Smooth muscle cell (in vitro differentiated cells): ENCODE measurements around the gene DKC1. TPM values are rescaled to one million over a fixed set of nuclear protein-coding genes. Genes with fewer than 3 reads are reported as not detected.

Experiments used
- DNase-seq: peaks from one replicate; lab custom pipeline; 2025; ENCODE audit not compliant: unreplicated experiment; lab: John Stamatoyannopoulos, UW
- H2AFZ ChIP-seq: fragments of 200-600 bp; sonication (generic); 2 replicates; pipeline ENCODE4 v1.6.0; 2016; ENCODE audit warnings: antibody characterized with exemption, low read depth, mild to moderate bottlenecking
- H3F3A ChIP-seq: fragments of 200-600 bp; sonication (generic); 2 replicates; pipeline ENCODE4 v1.6.0; 2017; ENCODE audit warnings: antibody characterized with exemption, low read depth
- H3K27ac ChIP-seq: fragments of 200-600 bp; sonication (generic); 2 replicates; pipeline ENCODE4 v1.5.1; 2016; ENCODE audit warnings: low read depth, mild to moderate bottlenecking
- H3K27me3 ChIP-seq: fragments of 200-600 bp; sonication (generic); 2 replicates; pipeline ENCODE4 v1.6.1; 2016; ENCODE audit warnings: low read depth, mild to moderate bottlenecking
- H3K36me3 ChIP-seq: fragments of 200-600 bp; sonication (generic); 2 replicates; pipeline ENCODE4 v1.5.1; 2016; ENCODE audit warnings: low read depth
- H3K4me1 ChIP-seq: fragments of 200-600 bp; sonication (generic); 2 replicates; pipeline ENCODE4 v1.5.1; 2016; ENCODE audit warnings: low read depth
- H3K4me2 ChIP-seq: fragments of 200-600 bp; sonication (generic); 2 replicates; pipeline ENCODE4 v1.6.0; 2016; ENCODE audit warnings: mild to moderate bottlenecking
- H3K4me3 ChIP-seq: fragments of 200-600 bp; sonication (generic); 2 replicates; pipeline ENCODE4 v1.5.1; 2016; ENCODE audit warnings: mild to moderate bottlenecking
- H3K79me2 ChIP-seq: fragments of 200-600 bp; sonication (generic); 2 replicates; pipeline ENCODE4 v1.6.0; 2016; ENCODE audit warnings: low read depth, mild to moderate bottlenecking
- H3K9ac ChIP-seq: fragments of 200-600 bp; sonication (generic); 2 replicates; pipeline ENCODE4 v1.6.0; 2016; ENCODE audit warnings: low read depth
- H3K9me3 ChIP-seq: fragments of 200-600 bp; sonication (generic); replicated peaks from 2 replicates; pipeline ENCODE4 v1.5.1; 2016; ENCODE audit warnings: low read depth
- H4K20me1 ChIP-seq: fragments of 200-600 bp; sonication (generic); 2 replicates; pipeline ENCODE4 v1.6.0; 2016; ENCODE audit warnings: low read depth
- WGBS: methylation state at CpG from one replicate; pipeline ENCODE4 v1.1.7; 2016; ENCODE audit warnings: low lambda C conversion rate; 5-methylcytosine and 5-hydroxymethylcytosine counted together
- polyA plus RNA-seq: library from polyadenylated mRNA; unstranded; fragments of >200 nt; fragmentation: Nextera tagmentation; extraction: Ambion mirVana; gene quantifications from 2 replicates; pipeline ENCODE4 v1.2.1, GENCODE V29; 2016
- total RNA-seq: library from RNA; depleted of rRNA; stranded (reverse); fragments of >200 nt; gene quantifications from 2 replicates; pipeline ENCODE4 v1.2.3, GENCODE V29; 2014
- TF ChIP-seq, protein P1 (sequence below): fragments of 200-600 bp; sonication (generic); IDR thresholded peaks from 2 replicates; pipeline ENCODE4 v1.5.1; 2017; ENCODE audit warnings: borderline replicate concordance, mild to moderate bottlenecking, antibody characterized with exemption; ENCODE audit not compliant: insufficient read depth, poor library complexity, severe bottlenecking

The DKC1 gene
- total and polyA plus RNA-seq, 2 experiments from 2014 or later: 18.7 to 35.1 TPM

DNA sequence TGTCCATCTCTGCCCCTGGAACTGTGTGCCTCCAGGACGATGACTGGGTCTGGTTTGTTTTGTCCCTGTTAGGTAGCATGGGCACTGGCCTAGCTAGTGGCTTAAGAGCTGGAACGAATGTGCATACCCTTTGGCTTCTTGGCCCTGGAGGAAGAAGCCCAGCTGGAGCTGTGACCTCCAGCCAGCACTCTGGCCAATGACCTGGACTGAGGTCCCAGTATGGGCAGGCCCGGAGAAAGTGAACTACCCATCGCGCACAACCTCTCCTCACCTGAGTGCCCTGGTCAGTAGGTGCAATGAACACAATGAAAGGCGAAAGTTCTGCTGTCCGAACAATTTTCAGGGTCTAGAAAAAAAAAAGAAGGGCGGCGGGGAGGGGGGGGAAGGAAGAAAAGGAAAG is 18.3 kb downstream of the DKC1 start:
- Histone ChIP-seq H3K9me3 (no peaks in the 10 kb centered on the region), H4K20me1 (no peaks in the 10 kb centered on the region)
- WGBS: 78% methylated on average over 9 of the region's 9 CpGs

GRCh38 chrX:154784149-154784995 is 21.7 kb downstream of the DKC1 start:
- H3K9me3 ChIP-seq: no peaks in the 10 kb centered on the region
- no peaks in the 10 kb centered on the region for H3K4me1 ChIP-seq
- H3K27ac ChIP-seq: no peak overlapping the region
- no peak overlapping the region for H2AFZ ChIP-seq
- no peaks in the 10 kb centered on the region for H3F3A ChIP-seq
- no peaks in the 10 kb centered on the region for H3K27me3 ChIP-seq
- no peaks in the 10 kb centered on the region for H3K79me2 ChIP-seq
- H3K9ac ChIP-seq: no peak overlapping the region
- no peaks in the 10 kb centered on the region for H4K20me1 ChIP-seq
- no peaks in the 10 kb centered on the region for H3K36me3 ChIP-seq
- TF ChIP-seq, protein P1, sequence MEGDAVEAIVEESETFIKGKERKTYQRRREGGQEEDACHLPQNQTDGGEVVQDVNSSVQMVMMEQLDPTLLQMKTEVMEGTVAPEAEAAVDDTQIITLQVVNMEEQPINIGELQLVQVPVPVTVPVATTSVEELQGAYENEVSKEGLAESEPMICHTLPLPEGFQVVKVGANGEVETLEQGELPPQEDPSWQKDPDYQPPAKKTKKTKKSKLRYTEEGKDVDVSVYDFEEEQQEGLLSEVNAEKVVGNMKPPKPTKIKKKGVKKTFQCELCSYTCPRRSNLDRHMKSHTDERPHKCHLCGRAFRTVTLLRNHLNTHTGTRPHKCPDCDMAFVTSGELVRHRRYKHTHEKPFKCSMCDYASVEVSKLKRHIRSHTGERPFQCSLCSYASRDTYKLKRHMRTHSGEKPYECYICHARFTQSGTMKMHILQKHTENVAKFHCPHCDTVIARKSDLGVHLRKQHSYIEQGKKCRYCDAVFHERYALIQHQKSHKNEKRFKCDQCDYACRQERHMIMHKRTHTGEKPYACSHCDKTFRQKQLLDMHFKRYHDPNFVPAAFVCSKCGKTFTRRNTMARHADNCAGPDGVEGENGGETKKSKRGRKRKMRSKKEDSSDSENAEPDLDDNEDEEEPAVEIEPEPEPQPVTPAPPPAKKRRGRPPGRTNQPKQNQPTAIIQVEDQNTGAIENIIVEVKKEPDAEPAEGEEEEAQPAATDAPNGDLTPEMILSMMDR: no peak
- no peak for DNase-seq
- no peak overlapping the region for H3K4me2 ChIP-seq
- H3K4me3 ChIP-seq: no peak overlapping the region
- WGBS: 87% methylated on average over 13 of the region's 13 CpGs

More for the DNA sequence above, 18.3 kb downstream of the DKC1 start:
- no peak overlapping the region for H2AFZ ChIP-seq
- H3K36me3 ChIP-seq: no peaks in the 10 kb centered on the region
- H3K79me2 ChIP-seq: no peaks in the 10 kb centered on the region
- H3K4me2 ChIP-seq: no peak overlapping the region
- DNase-seq: no peak
- TF ChIP-seq, protein P1: no peak
- H3K9ac ChIP-seq: no peak overlapping the region
- H3K27ac ChIP-seq: no peak overlapping the region
- H3F3A ChIP-seq: no peaks in the 10 kb centered on the region
- H3K4me3 ChIP-seq: no peak overlapping the region
- H3K4me1 ChIP-seq: no peaks in the 10 kb centered on the region
- H3K27me3 ChIP-seq: no peaks in the 10 kb centered on the region

DNA sequence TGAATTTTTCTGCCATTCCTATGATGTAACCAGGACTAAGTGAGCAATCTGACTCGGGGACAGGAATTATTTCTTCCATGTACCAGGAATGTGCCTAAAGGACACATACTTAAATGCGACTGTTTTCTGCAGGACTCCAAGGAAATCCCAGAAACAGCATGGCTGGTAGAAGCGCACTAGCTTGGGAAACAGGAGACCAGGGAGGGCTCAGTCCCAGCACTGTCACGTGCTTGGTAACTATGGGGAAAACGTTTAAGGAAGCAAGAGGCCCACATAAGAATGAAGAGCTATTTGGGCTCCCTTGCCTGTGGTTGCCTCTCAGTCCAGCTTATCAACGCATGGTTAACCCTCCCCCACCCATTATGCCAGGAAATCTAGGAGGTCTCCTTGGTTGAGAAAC is 23.1 kb downstream of the DKC1 start:
- H2AFZ ChIP-seq: no peak overlapping the region
- H4K20me1 ChIP-seq: no peaks in the 10 kb centered on the region
- H3F3A ChIP-seq: no peaks in the 10 kb centered on the region
- no peaks in the 10 kb centered on the region for H3K9me3 ChIP-seq
- no peak overlapping the region for H3K27ac ChIP-seq
- H3K36me3 ChIP-seq: no peaks in the 10 kb centered on the region
- H3K9ac ChIP-seq: no peak overlapping the region
- no peaks in the 10 kb centered on the region for H3K79me2 ChIP-seq
- WGBS: 63% methylated on average over 6 of the region's 6 CpGs
- H3K4me2 ChIP-seq: no peak overlapping the region
- no peaks in the 10 kb centered on the region for H3K27me3 ChIP-seq
- TF ChIP-seq, protein P1: no peak
- H3K4me3 ChIP-seq: no peak overlapping the region
- H3K4me1 ChIP-seq: no peaks in the 10 kb centered on the region
- DNase-seq: no peak

DNA sequence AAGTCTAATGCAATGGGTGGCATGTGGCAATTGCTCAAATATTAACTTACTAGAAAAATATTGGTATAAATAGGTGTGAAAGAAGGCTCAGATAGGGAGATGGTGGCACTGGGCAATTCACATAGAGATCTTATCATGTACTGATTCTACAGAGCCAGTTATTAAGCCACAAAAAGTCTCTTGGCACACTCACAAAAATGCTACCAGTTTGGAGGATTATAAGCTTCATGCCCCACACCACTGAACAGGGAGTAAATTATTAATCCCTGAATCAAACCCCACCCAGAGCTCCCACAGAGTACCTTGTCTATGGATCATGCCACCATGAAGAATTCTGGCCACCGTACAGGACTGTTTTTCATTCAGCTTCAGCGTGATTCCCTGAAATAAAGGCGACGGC is 28.8 kb downstream of the DKC1 start:
- no peak overlapping the region for H2AFZ ChIP-seq
- H3K4me3 ChIP-seq: no peak overlapping the region
- H3K27ac ChIP-seq: no peak overlapping the region
- no peaks in the 10 kb centered on the region for H3K36me3 ChIP-seq
- no peak overlapping the region for H3K9ac ChIP-seq
- no peak for DNase-seq
- no peaks in the 10 kb centered on the region for H4K20me1 ChIP-seq
- H3K9me3 ChIP-seq: no peaks in the 10 kb centered on the region
- WGBS: 69% methylated on average over 4 of the region's 4 CpGs
- TF ChIP-seq, protein P1: no peak
- no peaks in the 10 kb centered on the region for H3K79me2 ChIP-seq
- no peaks in the 10 kb centered on the region for H3F3A ChIP-seq
- H3K4me2 ChIP-seq: no peak overlapping the region
- H3K4me1 ChIP-seq: no peaks in the 10 kb centered on the region
- no peaks in the 10 kb centered on the region for H3K27me3 ChIP-seq
